Stomach (tissue), 9 donors: ENCODE results near the gene EIF4A2. TPM values are rescaled to one million over a fixed set of nuclear protein-coding genes. Genes with fewer than 3 reads are reported as not detected.

ENCODE experiments used
- DNase-seq, 2 donors: peaks; one replicate each; pipeline versions ENCODE4 v3.0.0 to v3.0.0-alpha.2; 2013 to 2019
- H3K27ac ChIP-seq, 5 donors: fragments of 200-600 bp in 4 of 5; sonication (generic) in 4 of 5; one replicate each; pipeline ENCODE4 v1.5.1; 2013 to 2019; ENCODE audit warnings: mild to moderate bottlenecking in 1 of 5, moderate library complexity in 1 of 5
- H3K27me3 ChIP-seq, 3 donors: fragments of 200-600 bp; sonication (generic); one replicate each; pipeline ENCODE4 v1.5.1; 2017 to 2019; ENCODE audit warnings: mixed run types in 1 of 3
- H3K36me3 ChIP-seq, 4 donors: fragments of 200-600 bp; sonication (generic); 1 replicate in 3 of 4; 2 replicates in 1 of 4; pipeline ENCODE4 v1.5.1; 2016 to 2019
- H3K4me1 ChIP-seq, 4 donors: fragments of 200-600 bp; sonication (generic); one replicate each; pipeline ENCODE4 v1.5.1; 2016 to 2019
- H3K4me3 ChIP-seq, 4 donors: fragments of 200-600 bp; sonication (generic) in 3 of 4; one replicate each; pipeline ENCODE4 v1.5.1; 2016 to 2019; ENCODE audit warnings: mild to moderate bottlenecking in 1 of 4
- H3K9me3 ChIP-seq, 4 donors: fragments of 200-600 bp; sonication (generic); one replicate each; pipeline ENCODE4 v1.5.1; 2016 to 2019
- EP300 ChIP-seq: sonication (generic); formaldehyde crosslinking; IDR thresholded peaks from one replicate; pipeline ENCODE4 v1.6.1; 2017; ENCODE audit warnings: antibody characterized with exemption
- POLR2A ChIP-seq, 4 donors: fragments of 450-650 bp; IDR thresholded peaks; one replicate each; pipeline ENCODE4 v1.6.1; 2016; ENCODE audit warnings: antibody characterized with exemption in 4 of 4, control low read depth in 2 of 4, mild to moderate bottlenecking in 1 of 4, moderate library complexity in 1 of 4
- POLR2AphosphoS5 ChIP-seq, 3 donors: sonication (generic); formaldehyde crosslinking; IDR thresholded peaks; one replicate each; pipeline ENCODE4 v1.6.1; 2016; ENCODE audit warnings: antibody characterized with exemption in 3 of 3
- WGBS, 5 donors: extraction: QIAGEN DNeasy Blood & Tissue Kit in 3 of 5; methylation state at CpG; one replicate each; pipeline versions ENCODE4 v1.1.5 to v1.1.7; 2013 to 2018; 5-methylcytosine and 5-hydroxymethylcytosine counted together
- intact Hi-C: fragments of 100-400 bp; cut with DNase I; formaldehyde crosslinking; loops from one replicate; pipeline ENCODE4 v1.15.1; 2023; ENCODE audit warnings: low total_unique reads
- polyA plus RNA-seq, 3 donors: library from polyadenylated mRNA; stranded (reverse); fragments of 200-250 nt; gene quantifications; one replicate each; pipeline ENCODE4 v1.2.3, GENCODE V29; 2013
- total RNA-seq, 5 donors: library from RNA; depleted of rRNA; stranded (reverse); fragments of >200 nt; gene quantifications; one replicate each; pipeline versions ENCODE4 v1.1.0 to v1.2.3, GENCODE V29; 2014 to 2016
- TF ChIP-seq, protein P1 (sequence below), 7 experiments: fragments of 450-650 bp in 4 of 7; fragments of 200-600 bp in 3 of 7; sonication (generic) in 3 of 7; IDR thresholded peaks; one replicate each; pipeline ENCODE4 v1.5.1; 2016 to 2019; ENCODE audit warnings: antibody characterized with exemption in 7 of 7, control low read depth in 2 of 7, mild to moderate bottlenecking in 1 of 7
- donor health status: healthy with polysubstance abuse.
- donor health status: Bipolar disorder and iron deficiency.
- donor health status: healthy.

The EIF4A2 gene
- total and polyA plus RNA-seq, 8 donors = 165 to 1,058 (median 391) TPM

DNA sequence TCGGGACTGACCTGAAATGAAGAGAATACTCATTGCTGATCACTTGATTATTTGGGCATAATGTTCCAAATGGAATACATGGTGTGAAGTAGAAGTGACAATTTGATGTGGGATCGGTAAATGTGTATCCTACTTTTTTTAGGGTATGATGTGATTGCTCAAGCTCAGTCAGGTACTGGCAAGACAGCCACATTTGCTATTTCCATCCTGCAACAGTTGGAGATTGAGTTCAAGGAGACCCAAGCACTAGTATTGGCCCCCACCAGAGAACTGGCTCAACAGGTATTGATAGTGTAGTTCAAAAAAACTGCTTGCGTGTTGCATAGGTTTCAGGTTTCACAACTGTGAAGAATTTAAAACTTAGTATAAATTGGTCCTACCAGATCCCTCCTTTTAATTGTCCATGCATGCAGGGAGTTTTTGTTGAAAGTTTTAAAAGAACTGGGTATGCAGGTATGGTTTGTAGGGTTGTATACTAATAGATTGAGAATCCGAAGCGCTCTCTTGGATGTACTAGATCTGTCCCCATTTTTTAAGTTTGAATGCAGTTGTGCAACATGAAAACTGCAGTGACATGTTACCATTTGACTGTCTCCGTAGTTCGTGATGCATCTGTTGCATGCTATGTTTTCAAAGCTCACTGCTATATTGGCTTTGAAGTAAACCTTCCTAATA is 1.6 kb downstream of the EIF4A2 start:
- intact Hi-C loops = loop anchor here (10.0 kb wide), 1 partner anchor 210 kb away; the partner anchor contains the start of gene DNAJB11
- Histone ChIP-seq H3K9me3 (no peaks in the 10 kb centered on the region), H3K27ac (peak overlapping the region in 4 of 5 donors; percentile 98 to 99 (median 98)), H3K4me3 (peak overlapping the region; percentile 65 to 98 (median 80)), H3K27me3 (no peaks in the 10 kb centered on the region), H3K4me1 (peaks cover 40 to 62% (median 53%) of the 10 kb centered on the region in 4 donors), H3K36me3 (peaks cover 54 to 58% (median 57%) of the 10 kb centered on the region in 4 donors)
- TF ChIP-seq POLR2A (IDR thresholded peaks at IDR 0.05) = no peak
- no peak for TF ChIP-seq EP300
- 3 to 7% (median 6%) methylated on average over 7 of the region's 7 CpGs for WGBS, 5 donors
- peak in 1 of 2 donors; percentile 43 for DNase-seq

DNA sequence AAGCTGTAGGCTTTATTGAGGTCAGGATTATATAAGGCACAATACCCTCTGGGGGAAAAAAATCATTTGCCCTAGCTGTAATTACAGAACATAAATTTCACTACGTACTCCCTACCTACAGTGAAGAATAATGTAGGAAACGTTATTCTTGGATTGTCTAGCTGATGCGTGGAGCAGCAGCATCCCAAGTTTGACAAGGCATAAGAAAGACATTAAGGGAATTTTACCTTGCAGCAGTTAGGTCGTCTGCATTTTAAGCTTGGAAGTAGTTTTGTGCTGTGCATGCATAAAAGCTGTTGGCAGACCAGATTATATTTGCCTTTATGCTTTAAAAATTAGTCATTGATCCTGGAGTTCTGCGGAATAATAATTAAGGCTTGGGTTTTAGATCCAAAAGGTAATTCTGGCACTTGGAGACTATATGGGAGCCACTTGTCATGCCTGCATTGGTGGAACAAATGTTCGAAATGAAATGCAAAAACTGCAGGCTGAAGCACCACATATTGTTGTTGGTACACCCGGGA is 2.2 kb downstream of the EIF4A2 start:
- H3K27me3 ChIP-seq = no peaks in the 10 kb centered on the region
- H3K4me3 ChIP-seq = peak overlapping the region; percentile 65 to 98 (median 80)
- intact Hi-C loops = loop anchor here (10.0 kb wide), 1 partner anchor 211 kb away; the partner anchor contains the start of gene DNAJB11
- DNase-seq = no peak
- H3K36me3 ChIP-seq = peaks cover 58 to 64% (median 63%) of the 10 kb centered on the region in 4 donors
- 8 to 12% (median 11%) methylated on average over 7 of the region's 7 CpGs for WGBS, 5 donors
- H3K9me3 ChIP-seq = no peaks in the 10 kb centered on the region
- H3K4me1 ChIP-seq = peaks cover 40 to 68% (median 56%) of the 10 kb centered on the region in 4 donors
- H3K27ac ChIP-seq = peak overlapping the region in 3 of 5 donors; percentile 98 to 99 (median 98)
- TF ChIP-seq POLR2A (IDR thresholded peaks at IDR 0.05) (no peak), POLR2AphosphoS5 (IDR thresholded peaks at IDR 0.05) (no peak), EP300 (no peak)
- TF ChIP-seq, protein P1, sequence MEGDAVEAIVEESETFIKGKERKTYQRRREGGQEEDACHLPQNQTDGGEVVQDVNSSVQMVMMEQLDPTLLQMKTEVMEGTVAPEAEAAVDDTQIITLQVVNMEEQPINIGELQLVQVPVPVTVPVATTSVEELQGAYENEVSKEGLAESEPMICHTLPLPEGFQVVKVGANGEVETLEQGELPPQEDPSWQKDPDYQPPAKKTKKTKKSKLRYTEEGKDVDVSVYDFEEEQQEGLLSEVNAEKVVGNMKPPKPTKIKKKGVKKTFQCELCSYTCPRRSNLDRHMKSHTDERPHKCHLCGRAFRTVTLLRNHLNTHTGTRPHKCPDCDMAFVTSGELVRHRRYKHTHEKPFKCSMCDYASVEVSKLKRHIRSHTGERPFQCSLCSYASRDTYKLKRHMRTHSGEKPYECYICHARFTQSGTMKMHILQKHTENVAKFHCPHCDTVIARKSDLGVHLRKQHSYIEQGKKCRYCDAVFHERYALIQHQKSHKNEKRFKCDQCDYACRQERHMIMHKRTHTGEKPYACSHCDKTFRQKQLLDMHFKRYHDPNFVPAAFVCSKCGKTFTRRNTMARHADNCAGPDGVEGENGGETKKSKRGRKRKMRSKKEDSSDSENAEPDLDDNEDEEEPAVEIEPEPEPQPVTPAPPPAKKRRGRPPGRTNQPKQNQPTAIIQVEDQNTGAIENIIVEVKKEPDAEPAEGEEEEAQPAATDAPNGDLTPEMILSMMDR (IDR thresholded peaks at IDR 0.05) = no peak

DNA sequence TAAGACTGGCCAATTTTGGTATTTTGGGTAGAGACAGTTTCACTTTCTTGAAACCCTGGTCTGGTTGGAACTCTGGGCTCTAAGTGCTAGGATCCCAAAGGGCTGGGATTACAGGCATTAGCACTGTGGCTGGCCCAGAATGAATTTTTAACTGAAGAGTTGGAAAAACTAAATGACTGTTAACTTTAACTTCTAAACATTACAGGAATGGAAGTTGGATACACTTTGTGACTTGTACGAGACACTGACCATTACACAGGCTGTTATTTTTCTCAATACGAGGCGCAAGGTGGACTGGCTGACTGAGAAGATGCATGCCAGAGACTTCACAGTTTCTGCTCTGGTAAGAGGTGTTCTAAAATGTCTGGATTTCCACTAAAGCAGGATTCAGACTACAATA is 3.5 kb downstream of the EIF4A2 start:
- Histone ChIP-seq H3K4me3 (peak overlapping the region in 3 of 4 donors; percentile 65 to 98 (median 74)), H3K27ac (peak overlapping the region in 2 of 5 donors; percentile 34 to 36), H3K9me3 (no peaks in the 10 kb centered on the region), H3K27me3 (no peaks in the 10 kb centered on the region), H3K4me1 (peaks cover 40 to 69% (median 56%) of the 10 kb centered on the region in 4 donors), H3K36me3 (peaks cover 58 to 72% (median 69%) of the 10 kb centered on the region in 4 donors)
- intact Hi-C loops = loop anchor here (10.0 kb wide), 1 partner anchor 212 kb away; the partner anchor contains the start of gene DNAJB11
- DNase-seq = no peak
- TF ChIP-seq POLR2A (IDR thresholded peaks at IDR 0.05) (no peak), EP300 (no peak), POLR2AphosphoS5 (IDR thresholded peaks at IDR 0.05) (no peak)
- TF ChIP-seq, protein P1 (IDR thresholded peaks at IDR 0.05) = no peak
- 31 to 44% (median 39%) methylated on average over 3 of the region's 3 CpGs for WGBS, 5 donors

DNA sequence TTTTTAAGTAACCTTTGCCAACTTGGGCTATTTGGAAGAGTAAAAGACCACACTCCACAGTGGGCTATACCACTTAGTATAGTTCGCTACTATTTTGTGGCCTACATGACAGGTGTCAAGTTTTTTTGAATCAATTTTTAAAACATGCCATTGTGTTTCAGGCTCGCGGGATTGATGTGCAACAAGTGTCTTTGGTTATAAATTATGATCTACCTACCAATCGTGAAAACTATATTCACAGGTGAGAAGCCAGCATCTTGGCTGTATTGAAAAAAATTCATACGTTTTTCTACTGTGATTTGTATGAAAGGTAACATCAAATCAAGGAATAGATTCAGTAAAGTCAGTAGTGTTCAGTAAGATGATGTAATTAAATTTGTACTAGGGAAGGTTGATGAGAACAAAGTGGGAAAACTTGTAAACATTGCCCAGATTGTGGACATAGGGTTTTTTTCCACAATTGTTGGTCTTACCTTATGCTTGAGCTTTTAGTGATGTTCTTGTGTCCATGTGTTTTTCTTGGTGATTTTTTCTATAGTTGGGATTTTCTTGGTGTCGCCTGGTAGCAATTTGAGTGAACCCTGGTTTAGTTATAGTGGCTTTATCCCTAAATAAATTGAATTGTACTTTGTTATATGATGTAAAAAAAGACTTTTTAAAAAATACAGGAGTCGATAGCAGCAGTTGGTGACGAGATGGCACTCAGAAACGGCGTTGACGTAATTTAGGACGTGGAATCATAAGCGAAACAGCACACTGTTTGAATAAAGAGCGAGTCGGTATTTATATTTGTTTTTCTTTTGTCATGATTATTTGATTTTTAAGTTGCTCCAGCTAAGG is 4.5 kb downstream of the EIF4A2 start:
- DNase-seq = no peak
- no peak for TF ChIP-seq POLR2A (IDR thresholded peaks at IDR 0.05)
- no peak for TF ChIP-seq EP300
- TF ChIP-seq POLR2AphosphoS5 (IDR thresholded peaks at IDR 0.05) = no peak
- TF ChIP-seq, protein P1 (IDR thresholded peaks at IDR 0.05) = no peak
- Histone ChIP-seq H3K36me3 (peaks cover 58 to 82% (median 72%) of the 10 kb centered on the region in 4 donors), H3K9me3 (no peaks in the 10 kb centered on the region), H3K4me1 (peaks cover 40 to 62% (median 51%) of the 10 kb centered on the region in 4 donors), H3K27ac (peak overlapping the region in 1 of 5 donors; percentile 16), H3K27me3 (no peaks in the 10 kb centered on the region), H3K4me3 (peak overlapping the region in 2 of 4 donors; percentile 74 to 98)
- intact Hi-C loops = loop anchor here (10.0 kb wide), 1 partner anchor 213 kb away; the partner anchor contains the start of gene DNAJB11
- WGBS, 5 donors = 33 to 49% (median 45%) methylated on average over 15 of the region's 15 CpGs
